Lung (tissue), 12 donors: ENCODE measurements around the gene PIGU. TPM values are rescaled to one million over a fixed set of nuclear protein-coding genes. Genes with fewer than 3 reads are reported as not detected.

Experiments used
- ATAC-seq: fragments of 200-7000 bp; cut with Tn5 transposase; one replicate; pipeline ENCODE4 v1.9.1; 2020; ENCODE audit warnings: moderate number of reproducible peaks; ENCODE audit not compliant: insufficient read depth, low FRiP score
- DNase-seq, 3 donors: peaks; one replicate each; pipeline ENCODE4 v3.0.0-alpha.2; 2013 to 2017
- H3K27ac ChIP-seq, 2 donors: one replicate each; pipeline ENCODE4 v1.5.1; 2013; ENCODE audit warnings: mild to moderate bottlenecking in 2 of 2, moderate library complexity in 2 of 2, control low read depth in 1 of 2, inconsistent platforms in 1 of 2, low read depth in 1 of 2, low read length in 1 of 2
- H3K27me3 ChIP-seq, 3 donors: one replicate each; pipeline ENCODE4 v1.5.1; 2013; ENCODE audit warnings: low read length in 2 of 3; ENCODE audit not compliant: control insufficient read depth in 3 of 3, insufficient read depth in 3 of 3
- H3K36me3 ChIP-seq, 4 donors: one replicate each; pipeline ENCODE4 v1.5.1; 2013; ENCODE audit warnings: low read length in 4 of 4, mild to moderate bottlenecking in 1 of 4, moderate library complexity in 1 of 4; ENCODE audit not compliant: control insufficient read depth in 4 of 4, insufficient read depth in 4 of 4
- H3K4me1 ChIP-seq, 5 donors: one replicate each; pipeline ENCODE4 v1.5.1; 2013; ENCODE audit warnings: low read length in 5 of 5, mild to moderate bottlenecking in 2 of 5, moderate library complexity in 1 of 5; ENCODE audit not compliant: control insufficient read depth in 5 of 5, insufficient read depth in 5 of 5
- H3K4me3 ChIP-seq: one replicate; pipeline ENCODE4 v1.5.1; 2013; ENCODE audit warnings: mild to moderate bottlenecking, control low read depth, moderate library complexity
- H3K9ac ChIP-seq, 2 donors: one replicate each; pipeline ENCODE4 v1.5.1; 2013; ENCODE audit warnings: low read length in 2 of 2, control low read depth in 1 of 2; ENCODE audit not compliant: insufficient read depth in 1 of 2
- H3K9me3 ChIP-seq, 4 donors: one replicate each; pipeline ENCODE4 v1.5.1; 2013; ENCODE audit warnings: low read length in 3 of 4, mild to moderate bottlenecking in 1 of 4, moderate library complexity in 1 of 4; ENCODE audit not compliant: control insufficient read depth in 4 of 4, insufficient read depth in 3 of 4
- WGBS, 2 donors: extraction: QIAGEN DNeasy Blood & Tissue Kit; methylation state at CpG; one replicate each; pipeline ENCODE4 v1.1.7; 2013; 5-methylcytosine and 5-hydroxymethylcytosine counted together
- polyA plus RNA-seq, 2 donors: library from polyadenylated mRNA; stranded (reverse); fragments of 200-250 nt; gene quantifications; one replicate each; pipeline ENCODE4 v1.2.1, GENCODE V29; 2013
- total RNA-seq, 2 donors: library from RNA; depleted of rRNA in 1 of 2; stranded (reverse); fragments of >200 nt in 1 of 2; gene quantifications; one replicate each; pipeline ENCODE4 v1.2.1, GENCODE V29; 2014 to 2021
- TF ChIP-seq, protein P1 (sequence below): IDR thresholded peaks from 2 replicates; pipeline ENCODE4 v1.5.1; 2012; ENCODE audit warnings: mild to moderate bottlenecking; ENCODE audit errors: control extremely low read depth, extremely low read depth
- donor health status: control.
- donor health status: control.
- donor health status: Bipolar disorder and iron deficiency.
- donor health status: healthy.
- donor health status: DM: yes; HTN: yes; CAD: no.

PIGU gene
- total and polyA plus RNA-seq, 4 donors, result 15.7 to 21.2 (median 20.1) TPM

- no peaks in the 10 kb centered on the region for H3K27me3 ChIP-seq
- no peaks in the 10 kb centered on the region for H3K9me3 ChIP-seq
- TF ChIP-seq, protein P1, sequence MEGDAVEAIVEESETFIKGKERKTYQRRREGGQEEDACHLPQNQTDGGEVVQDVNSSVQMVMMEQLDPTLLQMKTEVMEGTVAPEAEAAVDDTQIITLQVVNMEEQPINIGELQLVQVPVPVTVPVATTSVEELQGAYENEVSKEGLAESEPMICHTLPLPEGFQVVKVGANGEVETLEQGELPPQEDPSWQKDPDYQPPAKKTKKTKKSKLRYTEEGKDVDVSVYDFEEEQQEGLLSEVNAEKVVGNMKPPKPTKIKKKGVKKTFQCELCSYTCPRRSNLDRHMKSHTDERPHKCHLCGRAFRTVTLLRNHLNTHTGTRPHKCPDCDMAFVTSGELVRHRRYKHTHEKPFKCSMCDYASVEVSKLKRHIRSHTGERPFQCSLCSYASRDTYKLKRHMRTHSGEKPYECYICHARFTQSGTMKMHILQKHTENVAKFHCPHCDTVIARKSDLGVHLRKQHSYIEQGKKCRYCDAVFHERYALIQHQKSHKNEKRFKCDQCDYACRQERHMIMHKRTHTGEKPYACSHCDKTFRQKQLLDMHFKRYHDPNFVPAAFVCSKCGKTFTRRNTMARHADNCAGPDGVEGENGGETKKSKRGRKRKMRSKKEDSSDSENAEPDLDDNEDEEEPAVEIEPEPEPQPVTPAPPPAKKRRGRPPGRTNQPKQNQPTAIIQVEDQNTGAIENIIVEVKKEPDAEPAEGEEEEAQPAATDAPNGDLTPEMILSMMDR, result no peak
- no peak overlapping the region for H3K27ac ChIP-seq
- 28 to 38% methylated on average over 3 of the region's 3 CpGs for WGBS, 2 donors
- H3K4me1 ChIP-seq, result peaks cover 0 to 13% (median 5%) of the 10 kb centered on the region in 5 donors
- no peaks in the 10 kb centered on the region for H3K36me3 ChIP-seq
- no peak overlapping the region for H3K4me3 ChIP-seq
- ATAC-seq (no peak), DNase-seq (no peak)
- H3K9ac ChIP-seq, result peak overlapping the region in 1 of 2 donors; percentile 89
Measured at GRCh38 chr20:34703061-34703423, 26.1 kb upstream of the PIGU start.

- Histone ChIP-seq H3K9me3 (no peaks in the 10 kb centered on the region), H3K4me3 (no peak overlapping the region), H3K4me1 (peaks cover 0 to 7% (median 5%) of the 10 kb centered on the region in 5 donors), H3K27ac (no peak overlapping the region), H3K27me3 (no peaks in the 10 kb centered on the region), H3K36me3 (no peaks in the 10 kb centered on the region), H3K9ac (no peak overlapping the region)
- ATAC-seq (no peak), DNase-seq (no peak)
- WGBS, 2 donors, result 79 to 88% methylated on average over 6 of the region's 6 CpGs
- TF ChIP-seq, protein P1, result no peak
Measured at GRCh38 chr20:34701405-34702085, 24.7 kb upstream of the PIGU start.

DNA sequence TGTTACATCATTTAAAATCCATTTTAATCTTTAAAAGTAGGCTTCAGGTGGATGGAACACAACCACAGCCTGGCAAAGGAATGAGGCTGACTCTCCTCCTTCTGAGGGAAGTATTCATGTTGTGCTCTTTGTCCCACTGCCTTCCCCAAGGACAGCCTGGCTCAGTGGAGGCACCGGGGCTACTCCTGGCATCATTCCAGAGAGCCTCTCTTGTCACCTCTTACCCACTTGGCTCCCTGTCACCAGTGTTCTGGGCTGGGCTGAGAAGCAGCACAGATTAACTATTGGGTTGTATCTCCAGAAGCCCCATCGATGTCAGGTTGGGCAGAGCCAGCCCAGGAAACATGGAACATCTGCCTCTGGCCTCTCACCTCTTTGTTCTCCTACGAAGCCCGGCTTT, 16.5 kb upstream of the PIGU start:
- no peaks in the 10 kb centered on the region for H3K27me3 ChIP-seq
- no peak for ATAC-seq
- no peak overlapping the region for H3K27ac ChIP-seq
- no peaks in the 10 kb centered on the region for H3K36me3 ChIP-seq
- peaks cover 0 to 3% (median 0%) of the 10 kb centered on the region in 5 donors for H3K4me1 ChIP-seq
- H3K9ac ChIP-seq, result no peak overlapping the region
- WGBS, 2 donors, result 53 to 60% methylated on average over 4 of the region's 4 CpGs
- H3K9me3 ChIP-seq, result no peaks in the 10 kb centered on the region
- TF ChIP-seq, protein P1, result no peak
- no peak overlapping the region for H3K4me3 ChIP-seq
- DNase-seq, result no peak

- Histone ChIP-seq H3K27me3 (no peaks in the 10 kb centered on the region), H3K9ac (no peak overlapping the region), H3K27ac (no peak overlapping the region), H3K4me1 (peaks cover 0 to 3% (median 0%) of the 10 kb centered on the region in 5 donors), H3K36me3 (no peaks in the 10 kb centered on the region), H3K4me3 (no peak overlapping the region), H3K9me3 (no peaks in the 10 kb centered on the region)
- WGBS, 2 donors, result 79 to 86% methylated on average over 3 of the region's 3 CpGs
- DNase-seq (no peak), ATAC-seq (no peak)
- TF ChIP-seq, protein P1, result no peak
Measured at GRCh38 chr20:34691838-34692237, 14.9 kb upstream of the PIGU start.
